ENCODE results near the gene DUSP6. TPM values are rescaled to one million over a fixed set of nuclear protein-coding genes. Genes with fewer than 3 reads are reported as not detected.

DUSP6 gene
- total and polyA plus RNA-seq, 2 of the 13 experiments (the other 11 are each of a cell fraction or from before 2014, with no cell fraction given) = 40.9 to 161 TPM

GRCh38 chr12:89353823-89354611 lies 1.7 kb upstream of the DUSP6 start (continued):
- TF ChIP-seq ZUFSP (CRISPR knock-in tag; IDR thresholded peaks at IDR 0.05; ENCODE audit: borderline replicate concordance) = no peak
- TF ChIP-seq TAF1 (CRISPR knock-in tag; IDR thresholded peaks at IDR 0.05) = peak; percentile 78
- TF ChIP-seq ZNF350 (CRISPR knock-in tag; IDR thresholded peaks at IDR 0.05; ENCODE audit: borderline replicate concordance, low read depth) = no peak
- peak; percentile 84 for TF ChIP-seq ZNF639 (CRISPR knock-in tag; conservative IDR thresholded peaks at IDR 0.05)
- TF ChIP-seq U2AF2 (IDR thresholded peaks at IDR 0.05; ENCODE audit: low read depth, low read length) = no peak
- no peak for TF ChIP-seq STAT5B (CRISPR knock-in tag; IDR thresholded peaks at IDR 0.05)
- TF ChIP-seq ZNF644 (CRISPR knock-in tag; IDR thresholded peaks at IDR 0.05; ENCODE audit: low read depth) = no peak
- TF ChIP-seq NKX3-1 (CRISPR knock-in tag; IDR thresholded peaks at IDR 0.05) = no peak; the same call in 1 of the 2 replicates
- 0 out of 2 replicates have a peak, but pooled peaks have one; percentile 79 for TF ChIP-seq CENPBD1 (CRISPR knock-in tag; IDR thresholded peaks at IDR 0.05; ENCODE audit: borderline replicate concordance, low read depth)
- TF ChIP-seq LCORL (IDR thresholded peaks at IDR 0.05) = peak; percentile 4; the same call in 1 of the 2 replicates
- TF ChIP-seq LCORL (CRISPR knock-in tag; IDR thresholded peaks at IDR 0.05) = peak; percentile 85
- TF ChIP-seq KDM2A (CRISPR knock-in tag; IDR thresholded peaks at IDR 0.05; ENCODE audit: borderline replicate concordance, low read depth) = peak; percentile 74
- 0 out of 2 replicates have a peak, but pooled peaks have one; percentile 10 for TF ChIP-seq POGK (CRISPR knock-in tag; conservative IDR thresholded peaks at IDR 0.05)
- TF ChIP-seq REST (IDR thresholded peaks at IDR 0.05; ENCODE audit: borderline replicate concordance in 1 of 2, low read depth in 1 of 2, low read length in 2 of 2) = no peak; a peak in 1 of 4 replicates
- TF ChIP-seq ZNF563 (CRISPR knock-in tag; IDR thresholded peaks at IDR 0.05) = peak; percentile 75; the same call in 1 of the 2 replicates
